Sigmoid colon (tissue), 3 donors: ENCODE measurements around the gene PELO.

Source experiments
- POLR2A ChIP-seq, 2 donors: fragments of 450-650 bp; IDR thresholded peaks; one replicate each; pipeline ENCODE4 v1.6.1; 2016; ENCODE audit warnings: antibody characterized with exemption in 2 of 2, mild to moderate bottlenecking in 2 of 2, moderate library complexity in 2 of 2
- TF ChIP-seq, protein P1 (sequence below), 4 experiments: fragments of 450-650 bp in 3 of 4; fragments of 200-600 bp in 1 of 4; IDR thresholded peaks; one replicate each; pipeline ENCODE4 v1.5.1; 2016 to 2019; ENCODE audit warnings: antibody characterized with exemption in 4 of 4, mild to moderate bottlenecking in 3 of 4, moderate library complexity in 2 of 4

DNA sequence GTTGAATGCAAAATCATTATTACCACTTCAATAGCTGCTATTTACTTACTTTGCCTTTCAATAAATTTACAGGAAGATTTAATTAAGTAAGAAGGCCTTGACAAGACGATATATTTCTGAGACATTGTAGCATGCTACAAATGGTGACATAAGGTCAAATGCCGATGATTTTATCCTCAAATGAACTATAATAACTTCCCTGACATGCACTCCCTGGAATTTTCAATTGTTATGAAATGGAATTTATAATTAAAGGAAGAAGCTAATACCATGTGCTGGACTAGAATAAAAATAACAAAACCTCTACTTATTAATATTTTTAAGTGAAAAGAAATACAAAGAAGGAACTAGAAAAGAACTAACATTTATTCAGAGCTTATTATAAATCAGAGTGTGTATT is 30.2 kb upstream of the PELO start:
- TF ChIP-seq POLR2A (IDR thresholded peaks at IDR 0.05), result no peak
- TF ChIP-seq, protein P1, sequence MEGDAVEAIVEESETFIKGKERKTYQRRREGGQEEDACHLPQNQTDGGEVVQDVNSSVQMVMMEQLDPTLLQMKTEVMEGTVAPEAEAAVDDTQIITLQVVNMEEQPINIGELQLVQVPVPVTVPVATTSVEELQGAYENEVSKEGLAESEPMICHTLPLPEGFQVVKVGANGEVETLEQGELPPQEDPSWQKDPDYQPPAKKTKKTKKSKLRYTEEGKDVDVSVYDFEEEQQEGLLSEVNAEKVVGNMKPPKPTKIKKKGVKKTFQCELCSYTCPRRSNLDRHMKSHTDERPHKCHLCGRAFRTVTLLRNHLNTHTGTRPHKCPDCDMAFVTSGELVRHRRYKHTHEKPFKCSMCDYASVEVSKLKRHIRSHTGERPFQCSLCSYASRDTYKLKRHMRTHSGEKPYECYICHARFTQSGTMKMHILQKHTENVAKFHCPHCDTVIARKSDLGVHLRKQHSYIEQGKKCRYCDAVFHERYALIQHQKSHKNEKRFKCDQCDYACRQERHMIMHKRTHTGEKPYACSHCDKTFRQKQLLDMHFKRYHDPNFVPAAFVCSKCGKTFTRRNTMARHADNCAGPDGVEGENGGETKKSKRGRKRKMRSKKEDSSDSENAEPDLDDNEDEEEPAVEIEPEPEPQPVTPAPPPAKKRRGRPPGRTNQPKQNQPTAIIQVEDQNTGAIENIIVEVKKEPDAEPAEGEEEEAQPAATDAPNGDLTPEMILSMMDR (IDR thresholded peaks at IDR 0.05), result no peak
